Loucy (cell line): Measurements from ENCODE around the gene OSCAR.

Experiments used
- CTCF ChIP-seq: fragments of 200-600 bp; sonication (generic); conservative IDR thresholded peaks from 2 replicates; pipeline ENCODE4 v1.5.1; 2014; ENCODE audit warnings: mild to moderate bottlenecking, antibody characterized with exemption, low read length
- EZH2phosphoT487 ChIP-seq: fragments of 200-600 bp; IDR thresholded peaks from 2 replicates; pipeline ENCODE4 v1.6.1; 2018; ENCODE audit warnings: antibody characterized with exemption, mild to moderate bottlenecking, moderate library complexity, borderline replicate concordance

- no peak for TF ChIP-seq CTCF
- TF ChIP-seq EZH2phosphoT487, result no peak
These were observed 33.5 kb upstream of the OSCAR start for GRCh38 chr19:54133957-54134590.
